ENCODE results near the gene NANOS2. TPM values are rescaled to one million over a fixed set of nuclear protein-coding genes. Genes with fewer than 3 reads are reported as not detected.

The NANOS2 gene
- total RNA-seq, 4 donors from 2014 or later: not detected

DNA sequence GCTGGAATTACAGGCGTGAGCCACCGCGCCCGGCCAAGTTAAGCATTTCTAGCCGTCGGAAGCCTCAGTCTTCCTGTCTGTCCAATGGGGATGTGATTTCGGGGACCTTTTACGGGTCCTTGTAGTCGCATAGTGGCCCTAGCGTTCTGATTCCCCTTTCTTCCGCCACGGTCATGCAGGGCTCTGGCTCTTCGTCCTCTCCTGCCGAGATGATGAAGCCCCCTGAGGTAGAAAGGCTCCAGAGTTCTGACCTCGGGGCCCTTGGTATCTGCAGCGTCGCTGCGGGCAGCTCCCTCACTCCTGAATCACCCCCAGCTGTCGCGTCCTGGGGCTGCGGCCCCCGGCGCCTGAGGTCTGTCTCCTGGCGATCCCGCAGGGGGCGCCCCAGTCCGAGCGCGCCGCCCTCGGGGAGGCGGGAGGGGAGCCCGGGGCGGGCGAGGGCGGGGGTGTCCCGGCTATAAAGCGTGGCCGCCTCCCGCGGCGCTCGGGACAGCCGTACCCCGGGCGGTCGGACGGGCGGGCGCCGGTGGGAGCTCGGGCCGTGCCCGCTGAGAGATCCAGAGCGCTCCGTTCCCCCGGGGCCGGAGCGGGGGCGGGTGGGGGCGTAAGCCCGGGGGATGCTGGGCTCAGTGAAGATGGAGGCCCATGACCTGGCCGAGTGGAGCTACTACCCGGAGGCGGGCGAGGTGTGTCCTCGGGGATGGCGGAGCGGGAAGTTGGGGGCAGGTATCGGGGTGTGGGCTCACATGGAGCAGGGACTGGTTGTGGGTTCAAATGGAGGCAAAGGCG lies 50.5 kb downstream of the NANOS2 start, which contains the start of gene FOXA3:
Gene FOXA3 (plus strand): TSS at position 487 of the 789 bp plus-strand sequence. CDS start 131 bp downstream, at position 618.
- WGBS, 2 donors: 5 to 10% methylated on average over 25 to 27 of the region's 71 CpGs
- intact Hi-C loops (cut with DNase I; ENCODE audit: low total_unique reads): no loop called here
- TF ChIP-seq, protein P1, sequence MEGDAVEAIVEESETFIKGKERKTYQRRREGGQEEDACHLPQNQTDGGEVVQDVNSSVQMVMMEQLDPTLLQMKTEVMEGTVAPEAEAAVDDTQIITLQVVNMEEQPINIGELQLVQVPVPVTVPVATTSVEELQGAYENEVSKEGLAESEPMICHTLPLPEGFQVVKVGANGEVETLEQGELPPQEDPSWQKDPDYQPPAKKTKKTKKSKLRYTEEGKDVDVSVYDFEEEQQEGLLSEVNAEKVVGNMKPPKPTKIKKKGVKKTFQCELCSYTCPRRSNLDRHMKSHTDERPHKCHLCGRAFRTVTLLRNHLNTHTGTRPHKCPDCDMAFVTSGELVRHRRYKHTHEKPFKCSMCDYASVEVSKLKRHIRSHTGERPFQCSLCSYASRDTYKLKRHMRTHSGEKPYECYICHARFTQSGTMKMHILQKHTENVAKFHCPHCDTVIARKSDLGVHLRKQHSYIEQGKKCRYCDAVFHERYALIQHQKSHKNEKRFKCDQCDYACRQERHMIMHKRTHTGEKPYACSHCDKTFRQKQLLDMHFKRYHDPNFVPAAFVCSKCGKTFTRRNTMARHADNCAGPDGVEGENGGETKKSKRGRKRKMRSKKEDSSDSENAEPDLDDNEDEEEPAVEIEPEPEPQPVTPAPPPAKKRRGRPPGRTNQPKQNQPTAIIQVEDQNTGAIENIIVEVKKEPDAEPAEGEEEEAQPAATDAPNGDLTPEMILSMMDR (IDR thresholded peaks at IDR 0.05): no peak
- TF ChIP-seq POLR2A (IDR thresholded peaks at IDR 0.05): no peak
- no peak within 1 kb of the TSS for H3K4me3 ChIP-seq (ENCODE audit: low read depth, poor library complexity, severe bottlenecking)
- no peak for DNase-seq (ENCODE audit: low spot score in 2 of 2)

DNA sequence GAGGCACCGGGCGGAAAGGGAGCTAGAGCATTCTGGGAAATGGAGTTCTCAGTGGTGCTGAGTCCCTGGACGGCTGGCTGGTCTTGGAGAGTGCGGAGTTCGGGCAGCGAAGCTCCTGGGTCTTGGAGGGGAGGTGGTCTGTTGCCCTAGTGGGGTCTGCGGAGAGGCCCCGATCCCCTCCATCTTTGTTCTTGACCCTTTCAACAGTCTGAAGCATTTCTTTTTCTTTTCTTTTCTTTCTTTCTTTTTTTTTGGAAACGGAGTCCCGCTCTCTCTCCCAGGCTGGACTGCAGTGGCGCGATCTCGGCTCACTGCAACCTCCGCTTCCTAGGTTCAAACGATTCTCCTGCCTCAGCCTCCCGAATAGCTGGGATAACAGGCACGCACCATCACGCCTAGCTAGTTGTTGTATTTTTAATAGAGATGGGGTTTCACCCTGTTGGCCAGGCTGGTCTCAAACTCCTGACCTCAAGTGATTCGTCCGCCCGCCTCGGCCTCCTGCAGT lies 51.2 kb downstream of the NANOS2 start:
- WGBS, 2 donors: 2 to 6% methylated on average over 20 of the region's 22 CpGs
- TF ChIP-seq, protein P1 (IDR thresholded peaks at IDR 0.05): no peak
- TF ChIP-seq POLR2A (IDR thresholded peaks at IDR 0.05): no peak
- DNase-seq (ENCODE audit: low spot score in 2 of 2): no peak
- intact Hi-C loops (cut with DNase I; ENCODE audit: low total_unique reads): no loop called here
- H3K4me3 ChIP-seq (ENCODE audit: low read depth, poor library complexity, severe bottlenecking): no peak overlapping the region

Other genes starting within 250 kb of the NANOS2 start
- 1 to 10 TPM; 1.4 to 3.9 (median 2.0) TPM for gene GIPR, start 246.6 kb downstream of the NANOS2 start, total RNA-seq
- 100 to 1,000 TPM; 144 to 223 (median 161) TPM for gene SNRPD2, start 222.8 kb downstream of the NANOS2 start, total RNA-seq
- 1 to 10 TPM; 3.4 to 8.7 (median 6.8) TPM for gene QPCTL, start 222.1 kb downstream of the NANOS2 start, total RNA-seq
- 10 to 100 TPM; 22.0 to 26.7 (median 25.4) TPM for gene FBXO46, start 183.9 kb downstream of the NANOS2 start, total RNA-seq
- gene MEIOSIN, start 181.3 kb downstream of the NANOS2 start, total RNA-seq: not detected
- 10 to 100 TPM; 12.6 to 17.3 (median 13.8) TPM for gene SIX5, start 145.5 kb downstream of the NANOS2 start, total RNA-seq
- 10 to 100 TPM in 3 of 4 donors, 1 to 10 TPM in 1; 8.8 to 20.2 (median 13.8) TPM for gene DMPK, start 132.3 kb downstream of the NANOS2 start, total RNA-seq
- 10 to 100 TPM; 20.0 to 31.0 (median 28.0) TPM for gene DMWD, start 121.9 kb downstream of the NANOS2 start, total RNA-seq
- gene RSPH6A, start 99.5 kb downstream of the NANOS2 start, total RNA-seq: not detected
- gene SYMPK, start 51.6 kb downstream of the NANOS2 start, total RNA-seq: 10 to 100 TPM; 30.3 to 62.8 (median 46.6) TPM
- gene FOXA3, start 50.5 kb downstream of the NANOS2 start, total RNA-seq: under 1 TPM in 1 of 4 donors, not detected in 3; 0.12 TPM
- 10 to 100 TPM; 38.9 to 44.0 (median 42.8) TPM for gene IRF2BP1, start 28.6 kb downstream of the NANOS2 start, total RNA-seq
- gene MYPOP, start 12.2 kb downstream of the NANOS2 start, total RNA-seq: 1 to 10 TPM; 2.0 to 8.0 (median 7.2) TPM
- gene NOVA2, start 59.1 kb upstream of the NANOS2 start, total RNA-seq: under 1 TPM; 0.25 to 0.91 (median 0.66) TPM
- 10 to 100 TPM in 2 of 4 donors, 1 to 10 TPM in 2; 7.2 to 14.4 (median 10.4) TPM for gene CCDC61, start 80.7 kb upstream of the NANOS2 start, total RNA-seq
- not detected for gene PGLYRP1, start 108.3 kb upstream of the NANOS2 start, total RNA-seq
- 1 to 10 TPM in 3 of 4 donors, under 1 TPM in 1; 0.80 to 5.5 (median 2.7) TPM for gene IGFL4, start 126.2 kb upstream of the NANOS2 start, total RNA-seq
- 10 to 100 TPM; 19.0 to 46.7 (median 24.9) TPM for gene IGFL3, start 209.9 kb upstream of the NANOS2 start, total RNA-seq
- 10 to 100 TPM in 3 of 4 donors, 1 to 10 TPM in 1; 7.2 to 26.9 (median 24.9) TPM for gene IGFL2, start 233.5 kb upstream of the NANOS2 start, total RNA-seq